Keratinocyte (primary cell): ENCODE measurements around the gene NHERF2. TPM values are rescaled to one million over a fixed set of nuclear protein-coding genes. Genes with fewer than 3 reads are reported as not detected.
A peak's percentile ranks its signal among the peaks of the same experiment; 100 is the strongest.

ENCODE experiments used
- DNase-seq: peaks from one replicate; pipeline ENCODE4 v3.0.0-alpha.2; 2011; ENCODE audit warnings: low read depth, missing footprints, low spot score
- FAIRE-seq: peaks from 2 replicates; lab custom pipeline; 2011; peaks lifted over from hg19 to GRCh38; lab: Jason Lieb, UNC
- H2AFZ ChIP-seq: 2 replicates; pipeline ENCODE4 v1.6.0; 2012; ENCODE audit warnings: low read length, control low read depth, inconsistent platforms; ENCODE audit not compliant: control insufficient read depth
- H3K27ac ChIP-seq: 2 replicates; pipeline ENCODE4 v1.5.1; 2011; ENCODE audit warnings: low read length; ENCODE audit not compliant: control insufficient read depth, insufficient read depth
- H3K27me3 ChIP-seq: 3 replicates; pipeline ENCODE4 v1.6.0; 2011; ENCODE audit warnings: low read length; ENCODE audit not compliant: control insufficient read depth, insufficient read depth; ENCODE audit errors: extremely low read depth
- H3K36me3 ChIP-seq, 2 experiments: 2 replicates in 1 of 2; 3 replicates in 1 of 2; pipeline ENCODE4 v1.5.1; 2011; ENCODE audit warnings: low read length in 2 of 2, mild to moderate bottlenecking in 1 of 2; ENCODE audit not compliant: control insufficient read depth in 2 of 2, insufficient read depth in 2 of 2; ENCODE audit errors: extremely low read depth in 1 of 2
- H3K4me1 ChIP-seq: 3 replicates; pipeline ENCODE4 v1.5.1; 2011; ENCODE audit warnings: low read length; ENCODE audit not compliant: control insufficient read depth, insufficient read depth; ENCODE audit errors: extremely low read depth
- H3K4me2 ChIP-seq: 3 replicates; pipeline ENCODE4 v1.6.0; 2011; ENCODE audit warnings: low read depth, low read length; ENCODE audit not compliant: control insufficient read depth, insufficient read depth; ENCODE audit errors: extremely low read depth
- H3K4me3 ChIP-seq, 3 experiments: fragments of 200-600 bp in 1 of 3; sonication (generic) in 1 of 3; 2 replicates in 2 of 3; 3 replicates in 1 of 3; pipeline ENCODE4 v1.5.1; 2011 to 2016; ENCODE audit warnings: low read length in 3 of 3, mild to moderate bottlenecking in 3 of 3, control low read depth in 2 of 3, inconsistent platforms in 1 of 3, low read depth in 1 of 3, mixed read lengths in 1 of 3, mixed run types in 1 of 3, moderate library complexity in 1 of 3; ENCODE audit not compliant: control insufficient read depth in 2 of 3, insufficient read depth in 2 of 3; ENCODE audit errors: extremely low read depth in 1 of 3
- H3K79me2 ChIP-seq: 2 replicates; pipeline ENCODE4 v1.6.0; 2012; ENCODE audit warnings: low read length; ENCODE audit not compliant: control insufficient read depth, insufficient read depth
- H3K9ac ChIP-seq: 3 replicates; pipeline ENCODE4 v1.6.0; 2011; ENCODE audit warnings: low read length; ENCODE audit not compliant: control insufficient read depth, insufficient read depth; ENCODE audit errors: extremely low read depth
- H3K9me1 ChIP-seq: 3 replicates; pipeline ENCODE4 v1.6.0; 2011; ENCODE audit warnings: low read length; ENCODE audit not compliant: control insufficient read depth, insufficient read depth; ENCODE audit errors: extremely low read depth
- H3K9me3 ChIP-seq: 2 replicates; pipeline ENCODE4 v1.5.1; 2012; ENCODE audit warnings: low read depth, low read length; ENCODE audit not compliant: control insufficient read depth
- H4K20me1 ChIP-seq: 3 replicates; pipeline ENCODE4 v1.6.0; 2011; ENCODE audit warnings: low read length; ENCODE audit not compliant: control insufficient read depth, insufficient read depth; ENCODE audit errors: extremely low read depth
- EZH2 ChIP-seq: IDR thresholded peaks from one replicate; pipeline ENCODE4 v1.6.1; 2012; ENCODE audit warnings: inconsistent platforms, mild to moderate bottlenecking, low read length, moderate library complexity
- dilution Hi-C: fragments of 300-500 bp; cut with MboI; formaldehyde crosslinking; loops from one replicate; pipeline ENCODE4 v1.7.0; 2020; ENCODE audit warnings: low sequenced_read_pairs; ENCODE audit not compliant: extremely low pct_ligation_motif_present
- polyA plus RNA-seq, 5 experiments: library from polyadenylated mRNA; depleted of rRNA in 3 of 5; stranded (reverse) in 3 of 5; stranded (forward) in 1 of 5; unstranded in 1 of 5; fragments of >200 nt; gene quantifications; 1 replicate in 1 of 5; 2 replicates in 3 of 5; 3 replicates in 1 of 5; pipeline versions ENCODE4 v1.2.1 to v1.2.3, GENCODE V29; 2011 to 2012; ENCODE audit warnings: missing spikeins in 2 of 5, low read depth in 1 of 5, low replicate concordance in 1 of 5
- TF ChIP-seq, protein P1 (sequence below), 3 experiments: IDR thresholded peaks in 1 of 3; conservative IDR thresholded peaks in 1 of 3; optimal IDR thresholded peaks in 1 of 3; 2 replicates in 2 of 3; 3 replicates in 1 of 3; pipeline versions ENCODE3 to v1.5.1; 2011; ENCODE audit warnings: low read length in 3 of 3, mild to moderate bottlenecking in 3 of 3, moderate library complexity in 2 of 3, control low read depth in 1 of 3, inconsistent platforms in 1 of 3; ENCODE audit not compliant: insufficient read depth in 2 of 3; ENCODE audit errors: extremely low read depth in 1 of 3

The NHERF2 gene
- polyA plus RNA-seq, 1 donor (not counting 4 experiments of a cell fraction or from before 2014, with no cell fraction given) = 5.9 TPM

DNA sequence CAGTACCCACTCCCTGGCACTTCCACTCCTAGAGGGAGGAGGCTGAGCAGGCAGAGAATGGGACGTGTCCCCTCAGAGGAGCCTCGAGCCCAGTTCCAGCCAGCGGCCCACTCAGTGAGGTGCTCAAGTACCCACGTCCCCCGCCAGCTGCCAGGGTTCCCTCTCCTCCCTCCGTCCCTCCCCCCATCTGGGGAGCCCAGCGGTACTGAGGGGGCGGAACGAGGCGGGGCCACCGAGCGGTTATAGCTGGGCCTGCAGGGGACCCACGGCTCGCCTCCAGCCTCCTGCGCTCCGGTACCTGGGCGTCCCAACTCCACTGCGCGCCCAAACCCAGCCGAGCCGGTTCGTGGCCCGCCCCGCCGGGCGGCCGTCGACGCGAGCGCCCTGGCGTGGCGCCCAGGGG, 7.2 kb upstream of the NHERF2 start, which contains the start of gene NPW:
NPW (plus strand) TSS at position 268 of the 403 bp plus-strand sequence.
- FAIRE-seq (no peak), DNase-seq (no peak)
- no peak within 1 kb of the TSS for H2AFZ ChIP-seq
- no peak for TF ChIP-seq EZH2
- TF ChIP-seq, protein P1, sequence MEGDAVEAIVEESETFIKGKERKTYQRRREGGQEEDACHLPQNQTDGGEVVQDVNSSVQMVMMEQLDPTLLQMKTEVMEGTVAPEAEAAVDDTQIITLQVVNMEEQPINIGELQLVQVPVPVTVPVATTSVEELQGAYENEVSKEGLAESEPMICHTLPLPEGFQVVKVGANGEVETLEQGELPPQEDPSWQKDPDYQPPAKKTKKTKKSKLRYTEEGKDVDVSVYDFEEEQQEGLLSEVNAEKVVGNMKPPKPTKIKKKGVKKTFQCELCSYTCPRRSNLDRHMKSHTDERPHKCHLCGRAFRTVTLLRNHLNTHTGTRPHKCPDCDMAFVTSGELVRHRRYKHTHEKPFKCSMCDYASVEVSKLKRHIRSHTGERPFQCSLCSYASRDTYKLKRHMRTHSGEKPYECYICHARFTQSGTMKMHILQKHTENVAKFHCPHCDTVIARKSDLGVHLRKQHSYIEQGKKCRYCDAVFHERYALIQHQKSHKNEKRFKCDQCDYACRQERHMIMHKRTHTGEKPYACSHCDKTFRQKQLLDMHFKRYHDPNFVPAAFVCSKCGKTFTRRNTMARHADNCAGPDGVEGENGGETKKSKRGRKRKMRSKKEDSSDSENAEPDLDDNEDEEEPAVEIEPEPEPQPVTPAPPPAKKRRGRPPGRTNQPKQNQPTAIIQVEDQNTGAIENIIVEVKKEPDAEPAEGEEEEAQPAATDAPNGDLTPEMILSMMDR (optimal IDR thresholded peaks at IDR 0.05 in 1 of 3, IDR thresholded peaks at IDR 0.05 in 1 of 3, conservative IDR thresholded peaks at IDR 0.05 in 1 of 3; ENCODE audit: extremely low read depth in 1 of 3, insufficient read depth in 2 of 3, low read length in 3 of 3) = no peak
- no peak within 1 kb of the TSS for H3K4me3 ChIP-seq
- H4K20me1 ChIP-seq = no peaks in the 10 kb centered on the region
- H3K4me2 ChIP-seq = no peak within 1 kb of the TSS
- H3K27me3 ChIP-seq = peaks cover 24% of the 10 kb centered on the region
- peaks cover 20% of the 10 kb centered on the region for H3K4me1 ChIP-seq
- no peaks in the 10 kb centered on the region for H3K9me1 ChIP-seq
- dilution Hi-C loops = no loop called here
- H3K27ac ChIP-seq = no peak within 1 kb of the TSS
- no peak within 1 kb of the TSS for H3K9ac ChIP-seq
- H3K9me3 ChIP-seq = no peaks in the 10 kb centered on the region
- H3K36me3 ChIP-seq = no peaks in the 10 kb centered on the region
- H3K79me2 ChIP-seq = no peaks in the 10 kb centered on the region

DNA sequence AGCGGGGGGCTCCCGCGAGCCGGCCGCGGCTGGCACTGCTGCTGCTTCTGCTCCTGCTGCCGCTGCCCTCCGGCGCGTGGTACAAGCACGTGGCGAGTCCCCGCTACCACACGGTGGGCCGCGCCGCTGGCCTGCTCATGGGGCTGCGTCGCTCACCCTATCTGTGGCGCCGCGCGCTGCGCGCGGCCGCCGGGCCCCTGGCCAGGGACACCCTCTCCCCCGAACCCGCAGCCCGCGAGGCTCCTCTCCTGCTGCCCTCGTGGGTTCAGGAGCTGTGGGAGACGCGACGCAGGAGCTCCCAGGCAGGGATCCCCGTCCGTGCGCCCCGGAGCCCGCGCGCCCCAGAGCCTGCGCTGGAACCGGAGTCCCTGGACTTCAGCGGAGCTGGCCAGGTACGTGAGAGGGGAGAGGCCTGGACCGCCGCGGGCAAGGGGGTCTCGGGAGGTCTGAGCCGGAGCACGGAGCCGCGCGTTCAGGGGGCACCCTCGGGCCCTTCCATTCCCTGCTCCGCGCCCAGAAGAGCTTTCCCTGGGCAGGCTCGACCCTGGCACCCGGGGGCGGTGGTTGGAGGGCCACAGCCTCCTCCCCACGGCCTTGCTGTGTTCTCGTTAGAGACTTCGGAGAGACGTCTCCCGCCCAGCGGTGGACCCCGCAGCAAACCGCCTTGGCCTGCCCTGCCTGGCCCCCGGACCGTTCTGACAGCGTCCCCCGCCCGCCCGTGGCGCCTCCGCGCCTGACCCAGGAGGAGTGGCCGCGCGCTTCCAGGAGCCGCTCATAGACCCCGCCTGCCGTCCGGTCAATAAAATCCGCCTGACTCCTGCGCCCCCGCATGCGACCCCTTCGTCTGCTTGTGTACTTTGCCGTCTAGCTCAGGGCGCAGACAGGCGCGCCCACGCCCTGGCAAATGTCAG, 6.5 kb upstream of the NHERF2 start:
- Histone ChIP-seq H3K4me2 (no peak overlapping the region), H3K4me3 (no peak overlapping the region), H3K79me2 (no peaks in the 10 kb centered on the region), H3K4me1 (peaks cover 17% of the 10 kb centered on the region), H4K20me1 (no peaks in the 10 kb centered on the region), H3K27ac (no peak overlapping the region), H2AFZ (no peak overlapping the region), H3K9me3 (no peaks in the 10 kb centered on the region), H3K9ac (no peak overlapping the region), H3K9me1 (no peaks in the 10 kb centered on the region), H3K36me3 (no peaks in the 10 kb centered on the region), H3K27me3 (peaks cover 24% of the 10 kb centered on the region)
- FAIRE-seq = no peak
- no peak for DNase-seq
- dilution Hi-C loops = no loop called here
- TF ChIP-seq, protein P1 (optimal IDR thresholded peaks at IDR 0.05 in 1 of 3, IDR thresholded peaks at IDR 0.05 in 1 of 3, conservative IDR thresholded peaks at IDR 0.05 in 1 of 3; ENCODE audit: extremely low read depth in 1 of 3, insufficient read depth in 2 of 3, low read length in 3 of 3) = no peak
- TF ChIP-seq EZH2 = peak; percentile 52
